ENCODE results near the gene FOXG1. TPM values are rescaled to one million over a fixed set of nuclear protein-coding genes. Genes with fewer than 3 reads are reported as not detected.

FOXG1 gene
- total RNA-seq, 4 donors from 2014 or later, result not detected

DNA sequence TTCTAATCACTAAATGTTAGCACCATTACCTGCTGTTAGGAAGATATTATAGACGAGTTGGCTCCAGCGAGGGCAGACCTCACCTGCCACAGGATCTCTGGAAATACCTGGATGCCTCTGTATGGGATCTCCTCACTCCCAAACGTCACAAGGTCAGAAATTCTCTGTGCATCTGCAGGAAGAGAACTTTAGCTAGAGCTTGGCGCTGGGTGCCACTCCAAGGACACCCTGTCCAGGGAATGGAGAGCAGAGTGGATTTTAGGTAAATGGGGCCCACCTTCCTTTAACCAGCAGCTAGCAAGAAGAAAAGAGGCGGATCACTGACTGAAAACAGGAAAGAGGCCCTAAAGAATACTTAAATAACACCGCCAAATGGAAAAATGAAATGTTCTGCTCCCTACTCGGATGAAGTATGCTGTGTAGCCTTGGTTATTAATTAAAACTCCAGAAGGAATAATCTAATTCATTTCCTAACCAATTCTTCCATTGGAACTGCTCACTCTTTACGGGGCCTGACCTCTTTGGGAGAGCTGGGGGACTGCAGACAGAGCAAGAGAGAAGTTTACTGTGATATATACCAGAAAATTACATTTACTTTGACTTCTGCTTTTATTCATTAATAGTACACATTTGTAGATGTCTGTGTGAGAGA is 4.2 kb upstream of the FOXG1 start:
- Histone ChIP-seq H3K4me1 (peaks cover 0 to 40% (median 16%) of the 10 kb centered on the region in 4 donors), H3K9me3 (no peaks in the 10 kb centered on the region), H3K27me3 (peaks cover 3 to 95% of the 10 kb centered on the region in 2 donors), H3K27ac (no peak overlapping the region), H3K36me3 (no peaks in the 10 kb centered on the region), H3K4me3 (no peak overlapping the region)
- TF ChIP-seq CTCF (IDR thresholded peaks at IDR 0.05), result no peak
- TF ChIP-seq POLR2A (IDR thresholded peaks at IDR 0.05), result no peak
- no peak for TF ChIP-seq EP300 (IDR thresholded peaks at IDR 0.05)
- WGBS, 2 donors, result 13 to 17% methylated on average over 8 of the region's 8 CpGs
- DNase-seq (ENCODE audit: low spot score in 2 of 2), result no peak

DNA sequence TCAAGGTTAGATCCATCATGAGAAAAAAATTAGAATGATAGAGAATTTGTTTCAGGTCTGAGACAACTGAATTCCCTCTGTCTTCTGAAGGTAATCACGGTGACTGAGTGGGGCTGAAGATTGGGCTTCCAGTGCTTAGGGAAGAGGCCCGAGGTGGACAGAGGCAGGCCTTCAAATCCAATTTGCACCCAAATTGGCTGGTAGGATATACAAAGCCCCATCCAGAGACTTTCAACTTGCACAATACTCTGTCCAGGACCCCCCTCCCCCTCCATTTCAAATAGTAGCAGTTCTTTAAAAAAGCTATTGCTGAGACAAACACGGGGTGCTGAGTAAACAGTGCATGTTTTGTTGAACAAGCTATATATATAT is 3.6 kb upstream of the FOXG1 start:
- TF ChIP-seq EP300 (IDR thresholded peaks at IDR 0.05), result no peak
- TF ChIP-seq CTCF (IDR thresholded peaks at IDR 0.05), result no peak
- TF ChIP-seq POLR2A (IDR thresholded peaks at IDR 0.05), result no peak
- peaks cover 0 to 2% (median 0%) of the 10 kb centered on the region in 4 donors for H3K9me3 ChIP-seq
- H3K27me3 ChIP-seq, result peaks cover 7 to 95% of the 10 kb centered on the region in 2 donors
- H3K36me3 ChIP-seq, result no peaks in the 10 kb centered on the region
- no peak overlapping the region for H3K27ac ChIP-seq
- 11 to 18% methylated on average over 3 of the region's 3 CpGs for WGBS, 2 donors
- peaks cover 0 to 44% (median 16%) of the 10 kb centered on the region in 4 donors for H3K4me1 ChIP-seq
- DNase-seq (ENCODE audit: low spot score in 2 of 2), result no peak
- no peak overlapping the region for H3K4me3 ChIP-seq

DNA sequence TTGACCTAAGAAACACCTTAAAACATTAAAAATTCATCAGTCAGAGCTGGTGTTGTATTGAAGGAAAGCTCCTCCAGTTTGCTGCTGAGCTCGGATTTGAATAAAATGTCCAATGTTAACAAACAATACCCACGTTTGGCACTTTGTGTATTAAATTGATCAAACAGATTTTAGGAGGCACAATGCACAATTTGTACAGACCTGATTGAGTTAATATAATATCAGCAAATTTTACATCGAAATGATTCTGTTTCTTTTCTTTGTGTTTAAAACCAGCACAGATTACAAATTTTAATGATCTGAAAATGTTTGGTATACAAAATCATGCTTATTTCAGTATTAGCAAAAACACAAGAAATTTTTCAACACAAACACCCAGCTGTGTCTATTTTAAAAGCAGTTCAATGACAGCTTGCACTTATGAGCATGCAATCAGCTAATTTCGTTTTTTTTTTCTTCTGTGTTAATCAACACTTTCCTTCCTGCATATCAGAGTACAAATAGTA is 2.8 kb upstream of the FOXG1 start:
- H3K27ac ChIP-seq, result no peak overlapping the region
- WGBS, 2 donors, result 16 to 17% methylated on average over 4 of the region's 4 CpGs
- peaks cover 11 to 95% of the 10 kb centered on the region in 2 donors for H3K27me3 ChIP-seq

GRCh38 chr14:28764257-28765160 is 2.1 kb upstream of the FOXG1 start:
- Histone ChIP-seq H3K27me3 (peaks cover 11 to 95% of the 10 kb centered on the region in 2 donors), H3K9me3 (peaks cover 0 to 4% (median 0%) of the 10 kb centered on the region in 4 donors), H3K36me3 (no peaks in the 10 kb centered on the region), H3K4me3 (no peak overlapping the region), H3K27ac (no peak overlapping the region), H3K4me1 (peaks cover 0 to 35% (median 13%) of the 10 kb centered on the region in 4 donors)
- 12 to 18% methylated on average over 16 of the region's 16 CpGs for WGBS, 2 donors
- DNase-seq (ENCODE audit: low spot score in 2 of 2), result no peak
- TF ChIP-seq EP300 (IDR thresholded peaks at IDR 0.05) (no peak), POLR2A (IDR thresholded peaks at IDR 0.05) (no peak), CTCF (IDR thresholded peaks at IDR 0.05) (no peak)

More for the DNA sequence above, 2.8 kb upstream of the FOXG1 start:
- Histone ChIP-seq H3K4me1 (peaks cover 0 to 42% (median 16%) of the 10 kb centered on the region in 4 donors), H3K36me3 (no peaks in the 10 kb centered on the region), H3K9me3 (peaks cover 0 to 4% (median 0%) of the 10 kb centered on the region in 4 donors), H3K4me3 (no peak overlapping the region)
- TF ChIP-seq POLR2A (IDR thresholded peaks at IDR 0.05) (no peak), EP300 (IDR thresholded peaks at IDR 0.05) (peak in 1 of 2 donors; percentile 21), CTCF (IDR thresholded peaks at IDR 0.05) (no peak)
- DNase-seq (ENCODE audit: low spot score in 2 of 2), result no peak
